ENCODE results near the gene DNAH6.

DNA sequence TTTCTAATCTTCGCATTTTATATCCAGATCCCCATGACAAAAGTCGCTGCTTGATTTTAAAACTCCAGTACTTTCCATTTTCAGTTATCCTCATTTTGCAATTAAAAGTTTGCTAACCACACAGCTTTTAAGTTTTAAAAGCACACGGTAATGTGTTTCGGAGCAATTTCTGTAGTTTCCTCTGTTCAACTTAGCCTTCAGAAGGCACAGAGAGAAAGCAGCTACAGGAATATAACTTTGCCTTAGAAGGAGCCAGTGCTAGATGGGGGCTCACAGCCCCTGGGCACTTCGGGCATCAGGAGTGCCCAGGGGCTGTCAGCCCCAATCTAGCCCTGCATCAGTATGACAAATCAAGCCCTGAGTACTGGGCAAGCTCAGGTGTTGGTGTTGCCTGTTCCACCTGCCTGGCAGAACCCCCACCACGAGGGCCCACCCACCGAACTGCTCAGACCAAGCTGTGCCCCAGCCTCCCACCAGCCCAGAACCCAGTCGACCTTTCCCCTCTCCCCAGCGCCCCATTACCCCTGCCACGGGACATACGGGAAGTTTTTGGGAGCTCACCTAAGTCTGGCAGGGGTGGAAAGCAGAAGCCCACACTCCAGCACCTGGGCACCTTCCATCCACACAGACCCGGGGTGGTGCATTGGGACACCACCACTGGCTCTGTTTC is 317.3 kb downstream of the DNAH6 start:
- TF ChIP-seq POLR2AphosphoS5 (IDR thresholded peaks at IDR 0.05) = no peak
- no peak for TF ChIP-seq EP300 (IDR thresholded peaks at IDR 0.05)
- TF ChIP-seq CTCF (IDR thresholded peaks at IDR 0.05) = no peak
